Ishikawa (cell line): ENCODE measurements around the gene PTGES2.
A peak's percentile ranks its signal among the peaks of the same experiment; 100 is the strongest.

Experiments
- CEBPB ChIP-seq: IDR thresholded peaks from 2 replicates; pipeline ENCODE4 v1.6.1; 2012
- CREB1 ChIP-seq: IDR thresholded peaks from 2 replicates; pipeline ENCODE4 v1.6.1; 2012; ENCODE audit warnings: low read depth
- EP300 ChIP-seq: IDR thresholded peaks from 2 replicates; pipeline ENCODE4 v1.6.1; 2012; ENCODE audit warnings: borderline replicate concordance
- FOXM1 ChIP-seq: IDR thresholded peaks from 2 replicates; pipeline ENCODE4 v1.6.1; 2012; ENCODE audit warnings: low read depth, borderline replicate concordance
- NFIC ChIP-seq: IDR thresholded peaks from 2 replicates; pipeline ENCODE4 v1.6.1; 2012
- RAD21 ChIP-seq: IDR thresholded peaks from 2 replicates; pipeline ENCODE4 v1.6.1; 2012; ENCODE audit warnings: low read depth
- TAF1 ChIP-seq: IDR thresholded peaks from 2 replicates; pipeline ENCODE4 v1.6.1; 2012; ENCODE audit warnings: low read depth, mild to moderate bottlenecking
- TCF12 ChIP-seq: IDR thresholded peaks from 2 replicates; pipeline ENCODE4 v1.6.1; 2012; ENCODE audit warnings: low read depth
- YY1 ChIP-seq: IDR thresholded peaks from 2 replicates; pipeline ENCODE4 v1.6.1; 2012; ENCODE audit warnings: low read depth
- ZBTB7A ChIP-seq: IDR thresholded peaks from 2 replicates; pipeline ENCODE4 v1.6.1; 2012; ENCODE audit warnings: low read depth
- TF ChIP-seq, protein P1 (sequence below): IDR thresholded peaks from 2 replicates; pipeline ENCODE4 v1.6.1; 2012; ENCODE audit warnings: low read depth, mild to moderate bottlenecking
- TF ChIP-seq, protein P2 (sequence below): IDR thresholded peaks from 2 replicates; pipeline ENCODE4 v1.6.1; 2012
- TF ChIP-seq, protein P3 (sequence below): IDR thresholded peaks from 2 replicates; pipeline ENCODE4 v1.6.1; 2012

DNA sequence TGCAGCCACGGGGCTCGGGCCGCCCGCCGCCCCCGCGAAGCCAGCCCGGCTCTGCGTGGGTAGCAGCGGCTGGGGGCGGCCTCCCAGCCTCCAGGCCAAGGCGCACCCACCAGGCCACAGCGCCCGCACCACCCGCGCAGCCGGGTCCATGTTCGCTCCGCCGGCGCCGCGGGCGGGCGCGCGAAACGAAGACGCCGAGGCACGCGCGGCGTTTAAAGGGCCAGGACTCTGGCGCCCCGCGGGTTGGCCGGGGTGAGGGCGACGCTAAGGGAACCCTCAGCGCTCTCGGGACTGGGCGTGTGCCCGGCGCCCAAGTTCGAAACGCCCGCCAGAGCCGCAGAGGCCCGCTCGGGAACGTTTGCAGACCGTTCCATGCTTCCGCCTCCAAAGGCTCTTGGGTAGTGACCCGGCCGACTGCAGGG, at the start of gene PTGES2:
- TF ChIP-seq TAF1 (no peak; the same call in 1 of the 2 replicates), EP300 (0 out of 2 replicates have a peak, but pooled peaks have one; percentile 19), NFIC (no peak), CREB1 (no peak), TCF12 (no peak), YY1 (no peak; the same call in 1 of the 2 replicates), FOXM1 (no peak), CEBPB (no peak), RAD21 (no peak), ZBTB7A (no peak)
- TF ChIP-seq, protein P1, sequence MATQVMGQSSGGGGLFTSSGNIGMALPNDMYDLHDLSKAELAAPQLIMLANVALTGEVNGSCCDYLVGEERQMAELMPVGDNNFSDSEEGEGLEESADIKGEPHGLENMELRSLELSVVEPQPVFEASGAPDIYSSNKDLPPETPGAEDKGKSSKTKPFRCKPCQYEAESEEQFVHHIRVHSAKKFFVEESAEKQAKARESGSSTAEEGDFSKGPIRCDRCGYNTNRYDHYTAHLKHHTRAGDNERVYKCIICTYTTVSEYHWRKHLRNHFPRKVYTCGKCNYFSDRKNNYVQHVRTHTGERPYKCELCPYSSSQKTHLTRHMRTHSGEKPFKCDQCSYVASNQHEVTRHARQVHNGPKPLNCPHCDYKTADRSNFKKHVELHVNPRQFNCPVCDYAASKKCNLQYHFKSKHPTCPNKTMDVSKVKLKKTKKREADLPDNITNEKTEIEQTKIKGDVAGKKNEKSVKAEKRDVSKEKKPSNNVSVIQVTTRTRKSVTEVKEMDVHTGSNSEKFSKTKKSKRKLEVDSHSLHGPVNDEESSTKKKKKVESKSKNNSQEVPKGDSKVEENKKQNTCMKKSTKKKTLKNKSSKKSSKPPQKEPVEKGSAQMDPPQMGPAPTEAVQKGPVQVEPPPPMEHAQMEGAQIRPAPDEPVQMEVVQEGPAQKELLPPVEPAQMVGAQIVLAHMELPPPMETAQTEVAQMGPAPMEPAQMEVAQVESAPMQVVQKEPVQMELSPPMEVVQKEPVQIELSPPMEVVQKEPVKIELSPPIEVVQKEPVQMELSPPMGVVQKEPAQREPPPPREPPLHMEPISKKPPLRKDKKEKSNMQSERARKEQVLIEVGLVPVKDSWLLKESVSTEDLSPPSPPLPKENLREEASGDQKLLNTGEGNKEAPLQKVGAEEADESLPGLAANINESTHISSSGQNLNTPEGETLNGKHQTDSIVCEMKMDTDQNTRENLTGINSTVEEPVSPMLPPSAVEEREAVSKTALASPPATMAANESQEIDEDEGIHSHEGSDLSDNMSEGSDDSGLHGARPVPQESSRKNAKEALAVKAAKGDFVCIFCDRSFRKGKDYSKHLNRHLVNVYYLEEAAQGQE = no peak
- TF ChIP-seq, protein P2, sequence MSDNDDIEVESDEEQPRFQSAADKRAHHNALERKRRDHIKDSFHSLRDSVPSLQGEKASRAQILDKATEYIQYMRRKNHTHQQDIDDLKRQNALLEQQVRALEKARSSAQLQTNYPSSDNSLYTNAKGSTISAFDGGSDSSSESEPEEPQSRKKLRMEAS = peak; percentile 59; the same call in 1 of the 2 replicates
- TF ChIP-seq, protein P3, sequence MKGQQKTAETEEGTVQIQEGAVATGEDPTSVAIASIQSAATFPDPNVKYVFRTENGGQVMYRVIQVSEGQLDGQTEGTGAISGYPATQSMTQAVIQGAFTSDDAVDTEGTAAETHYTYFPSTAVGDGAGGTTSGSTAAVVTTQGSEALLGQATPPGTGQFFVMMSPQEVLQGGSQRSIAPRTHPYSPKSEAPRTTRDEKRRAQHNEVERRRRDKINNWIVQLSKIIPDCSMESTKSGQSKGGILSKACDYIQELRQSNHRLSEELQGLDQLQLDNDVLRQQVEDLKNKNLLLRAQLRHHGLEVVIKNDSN = no peak
